H9 (cell line): ENCODE data around the gene ARSJ. TPM values are rescaled to one million over a fixed set of nuclear protein-coding genes. Genes with fewer than 3 reads are reported as not detected.

Experiments
- DNase-seq: peaks from one replicate; pipeline ENCODE4 v3.0.0-alpha.2; 2017
- H2AFZ ChIP-seq: one replicate; pipeline ENCODE4 v1.6.1; 2013; ENCODE audit warnings: mild to moderate bottlenecking, low read length, control low read depth, moderate library complexity
- H2AK5ac ChIP-seq: 2 replicates; pipeline ENCODE4 v1.6.1; 2013; ENCODE audit warnings: low read length, control low read depth, mixed read lengths; ENCODE audit not compliant: insufficient read length
- H2BK120ac ChIP-seq: one replicate; pipeline ENCODE4 v1.6.1; 2013; ENCODE audit warnings: low read depth, mild to moderate bottlenecking, low read length, control low read depth, inconsistent platforms; ENCODE audit not compliant: poor library complexity, severe bottlenecking
- H2BK12ac ChIP-seq: 2 replicates; pipeline ENCODE4 v1.6.1; 2013; ENCODE audit warnings: low read length, control low read depth, mixed read lengths, low read depth; ENCODE audit not compliant: insufficient read length
- H2BK15ac ChIP-seq: 2 replicates; pipeline ENCODE4 v1.6.1; 2013; ENCODE audit warnings: low read depth, low read length, control low read depth
- H2BK20ac ChIP-seq: one replicate; pipeline ENCODE4 v1.6.1; 2013; ENCODE audit warnings: low read depth, mild to moderate bottlenecking, low read length, control low read depth, inconsistent platforms; ENCODE audit not compliant: poor library complexity, severe bottlenecking
- H2BK5ac ChIP-seq: 2 replicates; pipeline ENCODE4 v1.6.1; 2013; ENCODE audit warnings: low read length, control low read depth, mixed read lengths; ENCODE audit not compliant: insufficient read length
- H3K14ac ChIP-seq: 2 replicates; pipeline ENCODE4 v1.6.1; 2013; ENCODE audit warnings: low read length, control low read depth; ENCODE audit not compliant: insufficient read depth
- H3K18ac ChIP-seq: 2 replicates; pipeline ENCODE4 v1.6.1; 2013; ENCODE audit warnings: low read depth, mild to moderate bottlenecking, mixed read lengths, low read length, control low read depth; ENCODE audit not compliant: insufficient read length
- H3K23ac ChIP-seq: 2 replicates; pipeline ENCODE4 v1.6.1; 2013; ENCODE audit warnings: low read length, control low read depth, mixed read lengths, low read depth; ENCODE audit not compliant: insufficient read length
- H3K23me2 ChIP-seq: 2 replicates; pipeline ENCODE4 v1.6.1; 2013; ENCODE audit warnings: low read depth, mild to moderate bottlenecking, mixed read lengths, low read length, control low read depth; ENCODE audit not compliant: insufficient read length, poor library complexity, severe bottlenecking
- H3K27ac ChIP-seq: 2 replicates; pipeline ENCODE4 v1.5.1; 2013; ENCODE audit warnings: low read length, control low read depth, mixed read lengths, low read depth; ENCODE audit not compliant: insufficient read length
- H3K27me3 ChIP-seq: 2 replicates; pipeline ENCODE4 v1.6.1; 2013; ENCODE audit warnings: low read length, control low read depth, inconsistent platforms; ENCODE audit not compliant: insufficient read depth
- H3K4ac ChIP-seq: 2 replicates; pipeline ENCODE4 v1.6.1; 2013; ENCODE audit warnings: low read depth, mild to moderate bottlenecking, control low read depth, inconsistent platforms, low read length, moderate library complexity
- H3K4me1 ChIP-seq: 2 replicates; pipeline ENCODE4 v1.6.1; 2013; ENCODE audit warnings: low read length, control low read depth, inconsistent platforms; ENCODE audit not compliant: insufficient read depth
- H3K4me2 ChIP-seq: 2 replicates; pipeline ENCODE4 v1.6.1; 2013; ENCODE audit warnings: low read length, control low read depth, mixed read lengths; ENCODE audit not compliant: insufficient read length, insufficient read depth
- H3K56ac ChIP-seq: 2 replicates; pipeline ENCODE4 v1.6.1; 2013; ENCODE audit warnings: low read depth, mild to moderate bottlenecking, mixed read lengths, low read length, control low read depth; ENCODE audit not compliant: insufficient read length
- H3K79me1 ChIP-seq: 2 replicates; pipeline ENCODE4 v1.6.1; 2013; ENCODE audit warnings: low read depth, mild to moderate bottlenecking, moderate library complexity, low read length, control low read depth, inconsistent platforms; ENCODE audit not compliant: insufficient read depth, poor library complexity, severe bottlenecking
- H3K79me2 ChIP-seq: 2 replicates; pipeline ENCODE4 v1.6.1; 2013; ENCODE audit warnings: low read length, control low read depth, inconsistent platforms; ENCODE audit not compliant: insufficient read depth
- H3K9ac ChIP-seq: 2 replicates; pipeline ENCODE4 v1.6.1; 2013; ENCODE audit warnings: low read length, control low read depth, mixed read lengths; ENCODE audit not compliant: insufficient read length; ENCODE audit errors: extremely low read depth
- H3K9me3 ChIP-seq: one replicate; pipeline ENCODE4 v1.6.1; 2013; ENCODE audit warnings: low read depth, low read length, inconsistent platforms; ENCODE audit not compliant: control insufficient read depth
- H3T11ph ChIP-seq: one replicate; pipeline ENCODE4 v1.6.1; 2013; ENCODE audit warnings: mild to moderate bottlenecking, low read length, control low read depth, inconsistent platforms
- H4K20me1 ChIP-seq: one replicate; pipeline ENCODE4 v1.6.1; 2013; ENCODE audit not compliant: control insufficient read depth, insufficient read length, insufficient read depth
- H4K5ac ChIP-seq: 2 replicates; pipeline ENCODE4 v1.6.1; 2013; ENCODE audit warnings: low read depth, mild to moderate bottlenecking, mixed read lengths, low read length, control low read depth; ENCODE audit not compliant: insufficient read length
- H4K8ac ChIP-seq: replicated peaks from 2 replicates; pipeline ENCODE4 v1.6.1; 2013; ENCODE audit warnings: low read length, control low read depth, mixed read lengths, low read depth; ENCODE audit not compliant: insufficient read length
- H4K91ac ChIP-seq: 2 replicates; pipeline ENCODE4 v1.6.1; 2013; ENCODE audit warnings: low read depth, mild to moderate bottlenecking, moderate library complexity, mixed read lengths, low read length, control low read depth; ENCODE audit not compliant: insufficient read length
- H3K27ac Mint-ChIP-seq, 3 experiments: 2 replicates in 2 of 3; 3 replicates in 1 of 3; pipeline ENCODE4 v1.8.0; 2020 to 2021; ENCODE audit warnings: mixed read lengths in 3 of 3, mild to moderate bottlenecking in 1 of 3, moderate library complexity in 1 of 3
- H3K27me3 Mint-ChIP-seq: 2 replicates; pipeline ENCODE4 v1.8.0; 2021; ENCODE audit warnings: low read depth, mild to moderate bottlenecking, moderate library complexity, mixed read lengths
- H3K36me3 Mint-ChIP-seq, 3 experiments: 2 replicates in 2 of 3; 3 replicates in 1 of 3; pipeline ENCODE4 v1.8.0; 2020 to 2021; ENCODE audit warnings: low read depth in 3 of 3, mixed read lengths in 3 of 3; ENCODE audit not compliant: insufficient read depth in 1 of 3
- H3K4me1 Mint-ChIP-seq, 2 experiments: 2 replicates each; pipeline ENCODE4 v1.8.0; 2020; ENCODE audit warnings: mixed read lengths in 2 of 2
- H3K4me3 Mint-ChIP-seq, 2 experiments: 2 replicates in 1 of 2; 3 replicates in 1 of 2; pipeline ENCODE4 v1.8.0; 2020 to 2021; ENCODE audit warnings: mild to moderate bottlenecking in 2 of 2, mixed read lengths in 2 of 2, moderate library complexity in 1 of 2
- H3K9me3 Mint-ChIP-seq, 2 experiments: 2 replicates in 1 of 2; 3 replicates in 1 of 2; pipeline ENCODE4 v1.8.0; 2020; ENCODE audit warnings: mild to moderate bottlenecking in 2 of 2, mixed read lengths in 2 of 2, moderate library complexity in 1 of 2
- total RNA-seq: library from RNA; stranded (reverse); gene quantifications from 2 replicates; pipeline ENCODE4 v1.2.1, GENCODE V29; 2021
- TF ChIP-seq, protein P1 (sequence below): fragments of 200-600 bp; sonication (generic); conservative IDR thresholded peaks from 3 replicates; pipeline ENCODE4 v1.8.0; 2021; ENCODE audit warnings: antibody characterized with exemption, mild to moderate bottlenecking

Gene ARSJ
- total RNA-seq, 1 experiment from 2014 or later = 1.1 TPM

DNA sequence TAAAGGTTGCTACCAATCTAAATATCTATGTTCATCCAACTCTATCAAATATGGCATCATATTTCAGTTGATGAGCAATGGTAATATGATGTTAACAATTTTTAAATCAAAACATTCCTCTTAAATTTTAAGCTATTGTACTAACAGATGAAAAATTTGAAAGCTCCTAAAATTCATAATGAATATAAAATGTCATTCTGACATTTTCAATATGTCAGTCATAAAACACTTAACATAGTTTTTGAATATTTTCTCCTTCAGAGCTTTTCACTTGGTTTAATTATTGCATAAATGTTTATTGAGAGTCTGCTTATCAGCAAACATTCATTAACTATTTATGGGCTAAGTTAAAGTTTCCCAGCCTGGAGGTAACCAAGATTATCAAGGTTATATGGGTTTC lies 11.8 kb downstream of the ARSJ start:
- H3K14ac ChIP-seq = no peak overlapping the region
- TF ChIP-seq, protein P1, sequence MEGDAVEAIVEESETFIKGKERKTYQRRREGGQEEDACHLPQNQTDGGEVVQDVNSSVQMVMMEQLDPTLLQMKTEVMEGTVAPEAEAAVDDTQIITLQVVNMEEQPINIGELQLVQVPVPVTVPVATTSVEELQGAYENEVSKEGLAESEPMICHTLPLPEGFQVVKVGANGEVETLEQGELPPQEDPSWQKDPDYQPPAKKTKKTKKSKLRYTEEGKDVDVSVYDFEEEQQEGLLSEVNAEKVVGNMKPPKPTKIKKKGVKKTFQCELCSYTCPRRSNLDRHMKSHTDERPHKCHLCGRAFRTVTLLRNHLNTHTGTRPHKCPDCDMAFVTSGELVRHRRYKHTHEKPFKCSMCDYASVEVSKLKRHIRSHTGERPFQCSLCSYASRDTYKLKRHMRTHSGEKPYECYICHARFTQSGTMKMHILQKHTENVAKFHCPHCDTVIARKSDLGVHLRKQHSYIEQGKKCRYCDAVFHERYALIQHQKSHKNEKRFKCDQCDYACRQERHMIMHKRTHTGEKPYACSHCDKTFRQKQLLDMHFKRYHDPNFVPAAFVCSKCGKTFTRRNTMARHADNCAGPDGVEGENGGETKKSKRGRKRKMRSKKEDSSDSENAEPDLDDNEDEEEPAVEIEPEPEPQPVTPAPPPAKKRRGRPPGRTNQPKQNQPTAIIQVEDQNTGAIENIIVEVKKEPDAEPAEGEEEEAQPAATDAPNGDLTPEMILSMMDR = no peak
- no peak overlapping the region for H4K5ac ChIP-seq
- no peak overlapping the region for H2AK5ac ChIP-seq
- no peak overlapping the region for H2BK20ac ChIP-seq
- no peak overlapping the region for H4K8ac ChIP-seq
- H3K18ac ChIP-seq = no peak overlapping the region
- H2BK12ac ChIP-seq = no peak overlapping the region
- H3T11ph ChIP-seq = no peak overlapping the region
- H3K23me2 ChIP-seq = no peaks in the 10 kb centered on the region
- Mint-ChIP-seq H3K27ac (no peak overlapping the region), H3K9me3 (peaks cover 0 to 1% of the 10 kb centered on the region in 2 experiments; a peak in 1 of 5 replicates), H3K27me3 (no peaks in the 10 kb centered on the region), H3K36me3 (no peaks in the 10 kb centered on the region), H3K4me3 (no peak overlapping the region), H3K4me1 (no peaks in the 10 kb centered on the region; a peak in 1 of 4 replicates)
- no peak overlapping the region for H3K4ac ChIP-seq
- no peak for DNase-seq
- H3K27ac ChIP-seq = no peak overlapping the region
- H3K27me3 ChIP-seq = no peaks in the 10 kb centered on the region
- no peak overlapping the region for H3K4me2 ChIP-seq
- H2BK5ac ChIP-seq = no peak overlapping the region
- no peaks in the 10 kb centered on the region for H3K4me1 ChIP-seq
- no peaks in the 10 kb centered on the region; the same call in 1 of the 2 replicates for H3K79me2 ChIP-seq
- no peaks in the 10 kb centered on the region for H3K9me3 ChIP-seq
- H3K9ac ChIP-seq = no peak overlapping the region
- H4K20me1 ChIP-seq = no peaks in the 10 kb centered on the region
- H2BK120ac ChIP-seq = no peak overlapping the region
- no peak overlapping the region for H2BK15ac ChIP-seq
- no peak overlapping the region for H3K56ac ChIP-seq
- H3K23ac ChIP-seq = no peak overlapping the region
- H2AFZ ChIP-seq = no peak overlapping the region
- H4K91ac ChIP-seq = no peak overlapping the region
- H3K79me1 ChIP-seq = no peaks in the 10 kb centered on the region
